GM12872 (cell line): ENCODE results near the gene TRIM2.
A peak's percentile ranks its signal among the peaks of the same experiment; 100 is the strongest.

Experiments used
- CTCF ChIP-seq: IDR thresholded peaks from 3 replicates; pipeline ENCODE4 v1.5.1; 2011; ENCODE audit warnings: low read depth, mild to moderate bottlenecking, low read length, moderate library complexity; ENCODE audit not compliant: insufficient read depth

Gene TRIM2

GRCh38 chr4:153341575-153342090 lies 137.4 kb downstream of the TRIM2 start:
- no peak for TF ChIP-seq CTCF

GRCh38 chr4:153342751-153343552 lies 138.7 kb downstream of the TRIM2 start:
- no peak for TF ChIP-seq CTCF

GRCh38 chr4:153344131-153345011 lies 140.1 kb downstream of the TRIM2 start, which contains the start of gene MND1:
Gene MND1 (plus strand): TSS chr4:153344688. CDS start chr4:153344738, 50 bp downstream.
- TF ChIP-seq CTCF = peak; percentile 80

GRCh38 chr4:153345012-153345981 lies 141.1 kb downstream of the TRIM2 start:
- TF ChIP-seq CTCF = no peak

- no peak for TF ChIP-seq CTCF
Observed at GRCh38 chr4:153346031-153346430, 141.8 kb downstream of the TRIM2 start.

GRCh38 chr4:153346563-153346962 lies 142.3 kb downstream of the TRIM2 start:
- 0 out of 3 replicates have a peak, but pooled peaks have one; percentile 3 for TF ChIP-seq CTCF

- no peak for TF ChIP-seq CTCF
Observed at GRCh38 chr4:153347117-153347516, 142.9 kb downstream of the TRIM2 start.
